ENCODE measurements around the gene TRIM65.
"Not testable (repeated sequence)": the region's sequence is repeated elsewhere in the genome, so short reads cannot be mapped to it uniquely, and the experiment has no call there.

The TRIM65 gene

GRCh38 chr17:75874323-75875181, 22.2 kb downstream of the TRIM65 start:
- DNase-seq: no peak

DNA sequence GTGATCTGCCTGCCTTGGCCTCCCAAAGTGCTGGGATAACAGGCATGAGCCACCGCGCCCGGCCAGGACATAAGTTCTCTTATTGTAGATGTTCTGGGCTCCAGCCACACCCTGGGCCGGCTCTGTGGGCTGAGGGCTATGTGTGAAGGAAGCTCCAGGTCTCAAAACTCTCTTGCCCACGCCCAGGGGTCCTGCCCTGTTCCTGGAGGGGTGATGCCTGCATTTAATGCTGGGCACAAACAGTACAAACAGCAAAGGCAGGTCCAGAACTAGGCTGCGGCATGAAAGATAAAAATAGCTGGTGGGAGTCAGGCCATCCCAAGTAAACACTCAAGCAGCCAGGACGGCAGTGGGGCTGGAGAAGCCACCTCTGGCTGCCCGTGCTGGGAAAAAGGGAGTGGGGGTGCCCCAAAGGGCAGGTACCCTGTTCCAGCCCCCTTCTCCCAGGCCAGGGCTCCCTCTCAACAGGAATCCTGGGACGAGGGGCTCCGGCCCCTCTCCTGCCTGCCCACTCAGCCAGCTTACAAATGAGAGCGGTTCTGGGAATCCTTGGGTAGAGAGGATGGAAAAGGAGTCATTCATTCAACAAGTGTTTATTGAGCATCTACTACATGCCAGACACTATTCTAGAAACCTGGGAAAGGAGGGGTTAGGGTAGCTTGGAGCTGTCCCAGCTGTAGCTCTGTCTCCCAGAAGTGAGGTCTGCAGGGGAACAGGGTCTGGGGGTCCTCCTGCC, 23.0 kb downstream of the TRIM65 start:
- no peak for DNase-seq

DNA sequence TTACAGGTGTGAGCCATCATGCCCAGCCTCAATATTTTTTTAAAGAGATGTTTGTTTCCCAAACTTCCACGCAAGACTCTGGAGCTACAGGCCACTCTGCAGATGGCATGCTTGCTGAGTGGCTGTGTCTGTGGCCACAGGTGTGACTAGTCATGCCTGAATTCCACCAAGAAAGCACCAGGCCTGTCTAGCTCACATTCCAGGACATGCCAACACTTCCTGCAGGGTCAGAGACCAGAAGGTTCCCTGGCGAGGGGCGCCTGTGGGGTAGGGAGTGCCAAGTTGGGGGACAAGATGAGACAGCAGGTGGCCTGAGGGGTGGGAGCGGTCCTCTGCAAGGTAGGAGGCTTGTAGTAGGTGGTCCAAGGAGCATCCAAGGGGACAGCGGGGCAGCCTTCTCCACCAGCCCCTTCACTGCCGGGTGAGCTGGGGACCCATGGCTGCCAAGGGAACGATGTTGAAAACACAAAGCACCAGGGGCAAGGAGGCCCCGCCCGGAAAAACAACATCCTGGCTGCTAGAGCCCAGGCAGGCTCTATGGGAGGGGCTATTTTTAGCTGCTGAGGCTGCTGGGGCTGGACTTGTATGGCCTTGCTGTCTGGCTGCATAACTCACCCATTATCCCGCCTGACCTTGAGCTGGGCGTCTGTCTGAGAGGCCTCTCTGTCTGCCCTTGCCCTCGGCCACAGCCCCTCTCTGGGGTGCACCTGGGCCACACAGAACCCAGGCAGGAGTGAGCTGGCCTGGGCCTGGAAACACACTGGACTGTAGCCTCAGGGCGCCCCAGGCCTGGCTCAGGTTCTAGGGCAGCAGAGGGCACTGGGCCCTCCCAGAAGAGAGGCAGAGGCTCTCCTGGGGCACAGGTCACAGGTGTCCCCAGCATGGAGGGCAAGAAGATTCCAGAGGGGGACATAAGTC, 24.1 kb downstream of the TRIM65 start:
- DNase-seq: peak; percentile 74

- DNase-seq: not testable (repeated sequence)
These were observed 26.5 kb downstream of the TRIM65 start for GRCh38 chr17:75870228-75870627.

- DNase-seq: no peak
These were observed 27.2 kb downstream of the TRIM65 start for GRCh38 chr17:75869282-75870141.

DNA sequence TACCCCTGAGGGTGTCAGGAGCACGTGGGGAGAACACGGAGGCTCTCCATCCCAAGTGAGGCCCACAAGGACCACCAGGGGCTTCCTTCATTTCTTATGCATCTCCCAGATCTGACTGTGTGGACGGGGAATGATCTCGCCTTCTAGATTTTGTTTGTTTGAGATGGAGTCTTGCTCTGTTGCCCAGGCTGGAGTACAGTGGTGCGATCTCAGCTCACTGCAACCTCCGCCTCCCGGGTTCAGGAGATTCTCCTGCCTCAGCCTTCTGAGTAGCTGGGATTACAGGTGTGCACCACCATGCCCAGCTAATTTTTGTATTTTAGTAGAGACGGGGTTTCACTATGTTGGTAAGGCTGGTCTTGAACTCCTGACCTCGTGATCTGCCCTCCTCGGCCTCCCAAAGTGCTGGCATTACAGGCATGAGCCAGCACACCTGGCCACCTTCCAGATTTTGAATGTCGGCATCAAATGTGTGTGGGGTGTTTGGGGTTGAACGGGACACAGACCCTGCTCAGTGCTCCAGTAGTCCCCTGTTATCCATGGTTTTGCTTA, 27.9 kb downstream of the TRIM65 start:
- not testable (repeated sequence) for DNase-seq

DNA sequence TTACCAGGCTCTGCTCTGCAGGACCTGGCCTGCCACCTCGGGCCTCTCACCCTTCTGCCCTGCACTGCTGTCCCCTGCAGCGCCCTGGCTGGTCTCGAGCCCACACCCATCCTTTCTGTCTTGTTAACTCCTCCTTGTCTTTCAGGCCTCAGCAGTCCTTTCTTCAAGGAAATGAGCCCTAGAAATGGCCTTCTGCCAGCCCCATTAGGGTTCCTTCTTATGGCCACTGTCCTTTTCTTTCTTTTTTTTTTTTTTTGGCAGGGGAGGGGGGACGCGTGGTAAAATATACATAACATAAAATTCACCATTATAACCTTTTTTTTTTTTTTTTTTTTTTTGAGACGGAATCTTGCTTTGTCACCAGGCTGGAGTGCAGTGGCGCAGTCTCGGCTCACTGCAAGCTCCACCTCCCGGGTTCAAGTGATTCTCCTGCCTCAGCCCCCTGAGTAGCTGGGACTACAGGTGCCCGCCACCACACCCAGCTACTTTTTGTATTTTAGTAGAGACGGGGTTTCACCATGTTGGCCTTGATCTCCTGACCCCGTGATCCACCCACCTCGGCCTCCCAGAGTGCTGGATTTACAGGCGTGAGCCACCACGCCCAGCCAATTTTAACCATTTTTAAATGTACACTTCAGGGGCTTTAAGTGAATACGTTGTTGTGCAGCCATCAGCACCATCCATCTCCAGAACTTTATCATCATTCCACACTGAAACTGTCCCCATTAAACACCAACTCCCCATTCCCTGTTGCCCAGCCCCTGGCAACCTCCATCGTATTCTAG, 31.2 kb downstream of the TRIM65 start:
- DNase-seq: not testable (repeated sequence)

DNA sequence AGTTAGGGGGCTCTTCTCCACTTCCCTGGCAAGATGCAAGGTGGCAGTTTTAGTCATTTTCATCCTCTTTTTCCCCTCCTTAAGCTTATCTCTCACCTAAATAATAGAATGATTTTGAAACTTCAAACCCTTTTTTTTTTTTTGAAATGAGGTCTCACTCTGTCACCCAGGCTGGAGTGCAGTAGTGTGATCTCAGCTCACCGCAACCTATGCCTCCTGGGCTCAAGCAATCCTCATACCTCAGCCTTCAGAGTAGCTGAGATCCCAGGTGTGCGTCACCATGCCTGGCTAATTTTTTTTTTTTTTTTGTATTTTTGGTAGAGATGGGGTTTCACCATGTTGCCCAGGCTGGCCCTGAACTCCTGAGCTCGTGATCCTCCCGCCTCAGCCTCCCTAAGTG, 31.9 kb downstream of the TRIM65 start:
- peak; percentile 29 for DNase-seq

GRCh38 chr17:75864448-75864871, 32.3 kb downstream of the TRIM65 start:
- peak; percentile 44 for DNase-seq

GRCh38 chr17:75861927-75862317, 34.8 kb downstream of the TRIM65 start:
- DNase-seq: no peak

DNA sequence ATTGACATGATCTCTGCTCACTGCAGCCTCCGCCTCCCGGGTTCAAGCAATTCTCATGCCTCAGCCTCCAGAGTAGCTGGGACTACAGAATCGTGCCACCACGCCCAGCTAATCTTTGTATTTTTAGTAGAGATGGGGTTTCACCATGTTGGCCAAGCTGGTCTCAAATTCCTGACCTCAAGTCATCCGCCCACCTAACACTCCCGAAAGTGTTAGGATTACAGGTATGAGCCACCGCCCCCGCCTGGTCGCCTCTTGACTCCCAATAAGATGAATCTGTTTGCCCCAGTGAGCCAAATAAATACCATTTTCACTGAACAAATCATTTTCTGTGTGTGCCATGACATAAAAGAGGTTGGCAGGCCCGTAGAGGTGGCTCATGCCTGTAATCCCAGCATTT, 37.4 kb downstream of the TRIM65 start:
- DNase-seq: not testable (repeated sequence)

GRCh38 chr17:75856062-75856756, 40.5 kb downstream of the TRIM65 start:
- peak; percentile 54 for DNase-seq

DNA sequence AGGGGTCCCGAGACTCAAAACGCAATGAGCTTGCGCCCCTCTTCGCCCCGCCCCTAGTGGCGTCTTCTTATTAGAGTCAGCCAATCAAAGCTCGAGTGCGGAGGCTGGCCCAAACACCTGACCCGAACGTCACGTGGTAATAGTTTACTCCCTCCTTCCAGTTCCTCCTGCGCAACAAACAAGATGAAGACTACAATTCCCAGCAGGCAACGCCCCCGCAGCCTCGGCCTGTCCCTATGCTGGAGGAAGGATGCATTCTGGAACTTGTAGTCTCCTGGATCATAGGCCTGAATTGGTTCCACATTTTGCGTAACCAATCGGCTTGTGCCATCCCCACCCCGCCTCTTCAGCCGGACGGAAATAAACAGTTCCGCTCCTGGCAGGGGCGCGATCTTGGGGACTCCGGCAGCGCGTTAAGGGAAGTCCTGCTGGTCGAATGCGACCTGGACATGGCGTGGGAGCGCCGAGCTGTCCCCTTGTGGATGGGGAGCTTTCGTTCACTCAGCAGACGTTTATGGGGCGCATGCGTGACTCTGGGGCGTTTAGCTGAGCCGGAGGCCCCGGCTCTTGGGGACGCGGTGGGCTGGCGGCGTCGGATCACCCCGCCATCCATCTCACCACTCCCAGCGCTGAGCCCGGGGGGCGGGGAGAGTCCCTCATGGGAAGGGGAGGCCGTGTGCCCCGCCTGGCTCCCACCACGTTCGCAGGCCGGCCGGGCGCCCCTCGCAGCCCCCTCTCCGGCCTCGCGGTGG, 41.3 kb downstream of the TRIM65 start, which contains the start of gene WBP2:
Gene WBP2 (minus strand): TSS at position 26 of the 752 bp plus-strand sequence. CDS start 38 bp downstream, outside the sequence.
- DNase-seq: peak; percentile 98

DNA sequence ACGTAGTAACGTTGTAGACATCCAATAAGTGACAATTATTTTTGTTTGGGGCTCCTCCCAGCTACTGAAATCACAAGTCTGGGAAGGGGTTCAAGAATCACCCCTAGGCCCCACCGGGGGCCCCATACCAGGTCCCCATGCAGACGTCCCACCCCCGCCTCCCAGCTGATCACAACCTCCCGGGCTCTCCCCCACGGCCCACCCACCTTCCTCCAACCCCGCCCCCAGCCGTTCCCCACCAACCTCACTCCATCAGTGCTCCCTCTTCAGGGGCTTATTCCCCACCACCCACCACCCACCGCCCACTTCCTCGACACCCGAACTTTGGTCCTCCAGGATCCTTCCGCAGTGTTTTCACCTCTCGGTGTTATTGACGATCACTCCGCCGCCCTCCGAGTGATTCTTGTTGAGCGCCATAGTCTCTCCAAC, 41.9 kb downstream of the TRIM65 start:
- DNase-seq: no peak

DNA sequence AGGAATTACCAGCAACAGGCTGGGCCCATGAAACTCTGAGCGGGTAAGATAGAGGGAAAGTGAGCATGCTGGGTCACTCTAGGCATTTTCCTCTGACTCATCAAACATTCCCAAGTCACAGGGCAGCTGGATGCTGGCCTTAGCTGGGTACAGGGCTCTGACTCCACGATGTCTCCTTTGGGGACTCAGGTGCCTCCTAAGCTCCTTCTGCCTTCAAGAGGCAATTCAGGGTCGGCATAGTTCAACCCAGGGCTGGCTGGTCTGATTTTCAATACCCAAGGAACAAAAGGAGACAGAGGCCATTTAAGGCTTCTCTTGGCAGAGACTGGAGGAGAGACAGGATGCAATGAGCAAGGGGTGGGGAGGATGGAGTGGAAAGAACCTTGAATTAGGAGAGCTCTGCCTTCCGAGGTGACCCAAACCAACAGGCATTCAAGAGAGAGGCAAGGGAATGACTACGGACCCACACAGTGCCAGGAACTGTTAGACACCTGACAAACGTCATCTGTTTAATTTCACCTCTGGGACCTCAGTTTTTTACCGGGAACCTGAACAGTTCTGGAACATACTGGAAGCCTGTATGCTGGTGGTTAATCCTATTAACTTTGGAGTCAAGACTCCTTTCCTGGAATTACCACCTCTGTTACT, 42.5 kb downstream of the TRIM65 start:
- no peak for DNase-seq

DNA sequence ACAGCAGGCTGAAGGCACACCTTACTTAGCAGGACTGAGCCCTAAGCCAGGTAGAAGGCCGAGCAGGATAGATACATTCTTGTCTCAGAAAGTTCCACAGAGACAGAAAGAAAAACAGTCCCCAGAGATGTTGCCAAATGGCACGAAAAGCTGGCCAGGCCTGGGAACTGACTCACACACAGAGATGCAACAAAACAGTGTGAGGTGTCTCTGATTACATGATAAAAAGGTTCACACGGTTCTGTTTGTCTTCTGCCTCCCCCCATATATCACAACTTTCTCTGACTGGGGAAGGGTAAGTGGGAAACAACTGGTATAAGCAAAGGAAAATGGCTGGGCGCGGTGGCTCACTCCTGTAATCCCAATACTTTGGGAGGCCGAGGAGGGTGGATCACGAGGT, 43.3 kb downstream of the TRIM65 start:
- DNase-seq: no peak

GRCh38 chr17:75851693-75851991, 45.1 kb downstream of the TRIM65 start:
- not testable (repeated sequence) for DNase-seq

DNA sequence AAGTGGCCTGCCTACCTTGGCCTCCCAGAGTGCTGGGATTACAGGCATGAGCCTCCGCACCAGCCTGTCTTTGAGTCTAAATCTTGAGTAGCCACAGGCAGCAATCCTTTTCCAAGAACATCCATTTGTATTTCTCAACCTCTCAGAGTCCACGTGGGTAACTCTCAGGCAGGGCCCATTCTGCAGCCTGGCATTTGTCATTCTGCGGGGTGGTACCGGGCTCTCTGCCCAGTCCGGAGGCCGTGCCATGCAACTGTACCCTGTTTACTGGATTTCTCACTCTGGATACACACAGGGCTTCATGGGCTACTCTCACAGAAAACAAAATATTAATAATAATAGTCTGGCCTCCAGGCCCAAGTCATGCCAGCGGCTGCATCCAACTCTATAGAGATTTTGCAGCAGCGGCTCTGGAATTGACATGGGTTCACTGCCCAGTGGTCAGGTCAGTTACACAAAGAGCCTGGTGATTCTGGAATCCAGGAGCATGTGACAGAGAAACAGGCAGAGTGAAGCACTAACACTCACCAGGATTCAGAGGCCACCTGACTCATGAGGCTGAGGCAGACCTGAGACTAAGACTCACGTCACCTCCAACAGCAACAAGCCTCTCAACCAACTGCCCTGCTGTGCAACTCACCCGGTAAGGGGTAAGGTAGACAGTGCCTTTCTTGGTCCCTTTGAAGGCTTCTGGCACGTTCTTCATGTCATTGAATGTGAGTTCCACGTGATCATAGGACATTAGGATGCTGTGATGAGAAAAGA, 45.6 kb downstream of the TRIM65 start:
- no peak for DNase-seq
